ENCODE measurements around the gene KIAA1328. TPM values are rescaled to one million over a fixed set of nuclear protein-coding genes. Genes with fewer than 3 reads are reported as not detected.

KIAA1328 gene
- total and polyA plus RNA-seq, 4 donors, result 0.95 to 7.4 (median 2.9) TPM

DNA sequence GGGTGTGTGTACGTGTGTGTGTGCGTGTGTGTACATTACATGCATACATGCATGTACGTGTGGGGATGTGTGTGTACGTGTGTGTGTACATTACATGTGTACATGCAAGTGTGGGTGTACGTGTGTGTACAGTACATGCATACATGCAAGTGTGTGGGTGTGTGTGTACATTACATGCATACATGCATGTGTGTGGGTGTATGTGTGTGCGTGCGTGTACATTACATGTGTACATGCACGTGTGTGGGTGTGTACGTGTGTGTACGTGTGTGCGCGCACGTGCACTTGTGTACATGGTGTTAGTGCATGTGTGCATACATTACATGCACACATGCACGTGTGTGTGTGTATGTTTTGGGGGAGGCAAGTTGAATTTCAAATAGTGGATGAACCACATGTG lies 436.0 kb downstream of the KIAA1328 start (continued):
- TF ChIP-seq ZBTB33 (IDR thresholded peaks at IDR 0.05), result no peak

DNA sequence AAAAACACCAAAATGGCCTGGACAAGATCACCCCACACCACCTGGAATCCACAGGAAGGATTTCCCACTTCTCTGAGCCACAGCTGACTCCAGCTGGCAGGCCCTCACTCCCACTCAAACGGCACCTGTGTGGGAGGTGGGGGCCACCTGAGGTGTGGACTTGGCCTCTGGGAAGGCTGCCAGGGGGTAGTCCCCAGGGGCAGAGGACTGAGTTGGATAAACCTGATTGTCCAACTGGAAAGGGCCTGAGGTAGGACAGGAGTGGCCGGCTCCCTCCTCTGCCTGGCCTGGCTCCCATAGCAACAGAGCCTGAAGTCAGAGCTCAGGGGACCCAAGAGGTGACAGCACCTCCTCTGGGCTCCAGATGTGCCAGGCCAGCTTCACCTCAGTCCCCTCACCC lies 436.5 kb downstream of the KIAA1328 start:
- no peak for DNase-seq (ENCODE audit: low spot score)
- Histone ChIP-seq H3K4me1 (ENCODE audit: control insufficient read depth in 4 of 4, insufficient read depth in 4 of 4, low read length in 3 of 4) (no peaks in the 10 kb centered on the region), H3K9me3 (ENCODE audit: control insufficient read depth in 4 of 4, low read length in 3 of 4) (no peaks in the 10 kb centered on the region), H3K4me3 (ENCODE audit: low read depth in 1 of 3, low read length in 3 of 3) (no peak overlapping the region), H3K9ac (ENCODE audit: low read depth in 1 of 2, low read length in 2 of 2) (no peak overlapping the region), H3K27ac (ENCODE audit: low read depth in 1 of 2, low read length in 2 of 2) (no peak overlapping the region), H3K36me3 (ENCODE audit: control insufficient read depth in 4 of 4, insufficient read depth in 3 of 4, low read depth in 1 of 4, low read length in 3 of 4) (no peaks in the 10 kb centered on the region), H3K27me3 (ENCODE audit: control insufficient read depth in 4 of 4, insufficient read depth in 4 of 4, low read length in 3 of 4) (peaks cover 0 to 5% (median 0%) of the 10 kb centered on the region in 4 donors)
- 64% methylated on average over 2 of the region's 2 CpGs for WGBS
- TF ChIP-seq JUND (IDR thresholded peaks at IDR 0.05) (no peak), FOXA1 (IDR thresholded peaks at IDR 0.05) (no peak), EGR1 (IDR thresholded peaks at IDR 0.05; ENCODE audit: low read depth in 2 of 2) (no peak), HNF4A (conservative IDR thresholded peaks at IDR 0.05) (no peak)

- no peaks in the 10 kb centered on the region for H3K36me3 ChIP-seq (ENCODE audit: control insufficient read depth in 4 of 4, insufficient read depth in 3 of 4, low read depth in 1 of 4, low read length in 3 of 4)
- H3K27me3 ChIP-seq (ENCODE audit: control insufficient read depth in 4 of 4, insufficient read depth in 4 of 4, low read length in 3 of 4), result peaks cover 0 to 5% (median 0%) of the 10 kb centered on the region in 4 donors
- no peak overlapping the region for H3K4me3 ChIP-seq (ENCODE audit: low read depth in 1 of 3, low read length in 3 of 3)
- WGBS, result 31% methylated on average over 13 of the region's 13 CpGs
- H3K9ac ChIP-seq (ENCODE audit: low read depth in 1 of 2, low read length in 2 of 2), result no peak overlapping the region
- TF ChIP-seq HNF4G (IDR thresholded peaks at IDR 0.05), result no peak
- no peak for TF ChIP-seq NR2F2 (IDR thresholded peaks at IDR 0.05)
- no peak for TF ChIP-seq GABPA (IDR thresholded peaks at IDR 0.05 in 1 of 2, conservative IDR thresholded peaks at IDR 0.05 in 1 of 2)
- no peak for TF ChIP-seq JUND (IDR thresholded peaks at IDR 0.05)
- TF ChIP-seq EGR1 (IDR thresholded peaks at IDR 0.05; ENCODE audit: low read depth in 2 of 2), result no peak
- no peak for TF ChIP-seq TAF1 (conservative IDR thresholded peaks at IDR 0.05)
- no peak for TF ChIP-seq FOXA2 (IDR thresholded peaks at IDR 0.05)
- TF ChIP-seq RAD21 (IDR thresholded peaks at IDR 0.05), result no peak
- TF ChIP-seq YY1 (IDR thresholded peaks at IDR 0.05), result no peak
- TF ChIP-seq ZBTB33 (IDR thresholded peaks at IDR 0.05), result no peak
- TF ChIP-seq RXRA (IDR thresholded peaks at IDR 0.05), result no peak
- TF ChIP-seq, protein P1, sequence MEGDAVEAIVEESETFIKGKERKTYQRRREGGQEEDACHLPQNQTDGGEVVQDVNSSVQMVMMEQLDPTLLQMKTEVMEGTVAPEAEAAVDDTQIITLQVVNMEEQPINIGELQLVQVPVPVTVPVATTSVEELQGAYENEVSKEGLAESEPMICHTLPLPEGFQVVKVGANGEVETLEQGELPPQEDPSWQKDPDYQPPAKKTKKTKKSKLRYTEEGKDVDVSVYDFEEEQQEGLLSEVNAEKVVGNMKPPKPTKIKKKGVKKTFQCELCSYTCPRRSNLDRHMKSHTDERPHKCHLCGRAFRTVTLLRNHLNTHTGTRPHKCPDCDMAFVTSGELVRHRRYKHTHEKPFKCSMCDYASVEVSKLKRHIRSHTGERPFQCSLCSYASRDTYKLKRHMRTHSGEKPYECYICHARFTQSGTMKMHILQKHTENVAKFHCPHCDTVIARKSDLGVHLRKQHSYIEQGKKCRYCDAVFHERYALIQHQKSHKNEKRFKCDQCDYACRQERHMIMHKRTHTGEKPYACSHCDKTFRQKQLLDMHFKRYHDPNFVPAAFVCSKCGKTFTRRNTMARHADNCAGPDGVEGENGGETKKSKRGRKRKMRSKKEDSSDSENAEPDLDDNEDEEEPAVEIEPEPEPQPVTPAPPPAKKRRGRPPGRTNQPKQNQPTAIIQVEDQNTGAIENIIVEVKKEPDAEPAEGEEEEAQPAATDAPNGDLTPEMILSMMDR (IDR thresholded peaks at IDR 0.05; ENCODE audit: low read depth, low read length, missing input control), result no peak
- TF ChIP-seq, protein P2, sequence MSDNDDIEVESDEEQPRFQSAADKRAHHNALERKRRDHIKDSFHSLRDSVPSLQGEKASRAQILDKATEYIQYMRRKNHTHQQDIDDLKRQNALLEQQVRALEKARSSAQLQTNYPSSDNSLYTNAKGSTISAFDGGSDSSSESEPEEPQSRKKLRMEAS (IDR thresholded peaks at IDR 0.05), result no peak
- no peak for TF ChIP-seq FOXA1 (IDR thresholded peaks at IDR 0.05)
- no peak for TF ChIP-seq HNF4A (conservative IDR thresholded peaks at IDR 0.05)
- TF ChIP-seq ATF3 (IDR thresholded peaks at IDR 0.05), result no peak
- H3K4me1 ChIP-seq (ENCODE audit: control insufficient read depth in 4 of 4, insufficient read depth in 4 of 4, low read length in 3 of 4), result no peaks in the 10 kb centered on the region
- no peak for DNase-seq (ENCODE audit: low spot score)
- no peaks in the 10 kb centered on the region for H3K9me3 ChIP-seq (ENCODE audit: control insufficient read depth in 4 of 4, low read length in 3 of 4)
- no peak overlapping the region for H3K27ac ChIP-seq (ENCODE audit: low read depth in 1 of 2, low read length in 2 of 2)
These were observed 437.4 kb downstream of the KIAA1328 start for GRCh38 chr18:37266290-37266689.
